GM12865 (cell line): ENCODE measurements around the gene SP140L.

Source experiments
- DNase-seq: peaks from one replicate; pipeline ENCODE4 v3.0.0; 2010; ENCODE audit warnings: low read depth
- H3K4me3 ChIP-seq: 2 replicates; pipeline ENCODE4 v1.5.1; 2011; ENCODE audit warnings: mild to moderate bottlenecking, low read depth, low read length, control low read depth
- CTCF ChIP-seq: IDR thresholded peaks from 2 replicates; pipeline ENCODE4 v1.5.1; 2011; ENCODE audit warnings: low read length, control low read depth, low read depth, inconsistent platforms; ENCODE audit not compliant: insufficient read depth; ENCODE audit errors: missing control alignments

Gene SP140L

GRCh38 chr2:230318190-230319121 is 8.5 kb upstream of the SP140L start:
- peak; percentile 72 for DNase-seq
- no peak for TF ChIP-seq CTCF
- no peak overlapping the region for H3K4me3 ChIP-seq

GRCh38 chr2:230319211-230319862 is 7.7 kb upstream of the SP140L start:
- peak; percentile 90 for DNase-seq
- TF ChIP-seq CTCF, result no peak
- no peak overlapping the region for H3K4me3 ChIP-seq

GRCh38 chr2:230321031-230321430 is 6.0 kb upstream of the SP140L start:
- no peak for DNase-seq
- no peak for TF ChIP-seq CTCF
- no peak overlapping the region for H3K4me3 ChIP-seq

GRCh38 chr2:230322561-230323384 is 4.2 kb upstream of the SP140L start:
- no peak for TF ChIP-seq CTCF
- DNase-seq, result no peak

GRCh38 chr2:230323385-230324106 is 3.4 kb upstream of the SP140L start:
- no peak overlapping the region for H3K4me3 ChIP-seq
- no peak for DNase-seq
- TF ChIP-seq CTCF, result peak; percentile 40

More at GRCh38 chr2:230322561-230323384, 4.2 kb upstream of the SP140L start:
- H3K4me3 ChIP-seq, result no peak overlapping the region

GRCh38 chr2:230324503-230324902 is 2.5 kb upstream of the SP140L start:
- no peak for TF ChIP-seq CTCF
- no peak overlapping the region for H3K4me3 ChIP-seq
- DNase-seq, result no peak
